GM19023 (cell line): Measurements from ENCODE around the gene SPINK4.
A peak's percentile ranks its signal among the peaks of the same experiment; 100 is the strongest.

Source experiments
- ATAC-seq: cut with Tn5 transposase; IDR thresholded peaks from one replicate; pipeline ENCODE4 v1.9.1; 2021; ENCODE audit warnings: mild to moderate bottlenecking, moderate library complexity; ENCODE audit not compliant: unreplicated experiment

The SPINK4 gene, protein sequence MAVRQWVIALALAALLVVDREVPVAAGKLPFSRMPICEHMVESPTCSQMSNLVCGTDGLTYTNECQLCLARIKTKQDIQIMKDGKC

DNA sequence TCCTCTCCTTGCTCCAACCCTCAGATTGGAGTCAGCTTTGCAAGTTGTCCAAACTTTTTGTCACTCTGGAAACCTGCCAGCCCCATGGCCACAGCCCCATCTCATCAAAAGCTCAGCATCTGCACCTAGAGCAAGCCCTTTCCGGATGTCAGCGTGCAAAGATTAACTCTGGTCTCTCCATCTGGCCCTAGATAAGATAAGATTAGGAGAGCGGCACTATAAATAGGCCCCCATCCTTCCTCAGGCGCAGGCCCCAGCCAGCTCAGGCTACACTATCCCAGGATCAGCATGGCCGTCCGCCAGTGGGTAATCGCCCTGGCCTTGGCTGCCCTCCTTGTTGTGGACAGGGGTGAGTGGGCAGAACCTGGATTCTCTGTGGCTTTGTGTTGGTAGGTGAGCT, at the start of gene SPINK4:
Gene SPINK4 (plus strand): TSS at position 247 of the 400 bp plus-strand sequence. CDS start 42 bp downstream, at position 289.
- ATAC-seq: no peak

DNA sequence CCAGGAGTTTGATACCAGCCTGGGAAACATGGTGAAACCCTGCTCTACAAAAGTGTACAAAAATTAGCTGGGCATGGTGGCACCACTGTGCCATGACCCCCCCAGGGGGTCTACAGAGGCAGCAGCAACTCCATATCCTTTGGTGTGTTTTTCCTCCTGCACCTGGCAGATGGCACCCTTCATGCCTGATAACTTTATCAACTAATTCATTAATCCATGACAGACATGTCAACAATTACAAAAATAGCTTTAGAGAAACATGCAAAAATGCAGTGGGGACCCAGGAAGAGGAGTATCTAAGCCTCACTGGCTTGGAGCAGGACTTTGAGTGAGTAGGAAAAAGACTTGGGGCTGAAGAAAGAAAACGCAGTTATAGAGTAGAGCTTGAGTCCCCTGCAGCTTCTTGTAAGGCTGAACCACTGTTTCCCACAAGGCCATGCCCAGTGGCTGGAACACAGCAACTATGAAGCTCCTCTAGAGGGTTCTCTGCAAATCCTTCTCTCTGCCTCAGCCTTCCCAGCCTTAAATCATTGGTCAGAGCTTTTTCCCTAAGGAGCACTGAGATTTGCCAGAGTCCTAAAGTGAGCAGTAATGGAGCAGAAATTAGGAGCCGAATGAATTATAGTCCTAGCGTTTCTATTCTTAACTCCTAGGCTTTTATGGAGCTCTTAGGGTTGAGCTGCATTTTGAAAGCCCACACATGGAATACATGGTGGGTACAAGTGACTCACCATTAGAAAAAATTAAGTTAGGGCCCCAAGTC, 47.3 kb upstream of the SPINK4 start:
- ATAC-seq: no peak

DNA sequence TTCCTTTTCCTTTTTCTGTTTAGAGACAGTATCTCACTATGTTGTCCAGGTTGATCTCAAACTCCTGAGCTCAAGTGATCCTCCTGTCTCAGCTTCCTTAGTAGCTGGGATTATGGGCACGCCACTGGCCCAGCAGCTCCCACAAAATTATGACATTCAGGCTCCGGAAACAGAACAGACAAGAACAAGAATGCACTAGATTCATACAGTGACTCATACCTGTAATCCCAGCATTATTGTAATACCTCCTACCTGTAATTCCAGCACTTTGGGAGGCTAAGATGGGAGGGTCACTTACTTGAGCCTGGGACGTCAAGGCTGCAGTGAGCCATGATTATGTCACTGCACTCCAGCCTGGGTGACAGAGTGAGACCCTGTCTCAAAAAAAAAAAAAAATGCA, 46.1 kb upstream of the SPINK4 start:
- no peak for ATAC-seq

DNA sequence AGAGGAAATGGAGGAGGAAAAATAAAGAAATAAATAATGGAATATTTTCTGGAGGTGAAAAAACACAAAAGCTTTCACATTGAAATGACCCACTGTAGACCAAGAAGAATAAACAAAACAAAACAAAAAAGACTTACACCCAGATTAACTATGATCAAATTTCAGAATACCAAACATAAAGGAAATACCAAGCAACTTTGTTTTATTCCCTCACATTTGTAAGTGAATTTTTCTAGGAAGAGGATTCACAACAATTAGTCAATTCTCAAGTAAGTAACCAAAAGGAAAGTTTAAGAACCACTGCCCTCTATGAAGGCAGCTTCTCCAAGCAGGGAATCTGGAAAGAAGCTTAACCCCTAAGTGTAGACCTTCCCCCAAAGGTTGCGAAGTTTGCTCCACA, 43.2 kb upstream of the SPINK4 start:
- ATAC-seq: no peak

DNA sequence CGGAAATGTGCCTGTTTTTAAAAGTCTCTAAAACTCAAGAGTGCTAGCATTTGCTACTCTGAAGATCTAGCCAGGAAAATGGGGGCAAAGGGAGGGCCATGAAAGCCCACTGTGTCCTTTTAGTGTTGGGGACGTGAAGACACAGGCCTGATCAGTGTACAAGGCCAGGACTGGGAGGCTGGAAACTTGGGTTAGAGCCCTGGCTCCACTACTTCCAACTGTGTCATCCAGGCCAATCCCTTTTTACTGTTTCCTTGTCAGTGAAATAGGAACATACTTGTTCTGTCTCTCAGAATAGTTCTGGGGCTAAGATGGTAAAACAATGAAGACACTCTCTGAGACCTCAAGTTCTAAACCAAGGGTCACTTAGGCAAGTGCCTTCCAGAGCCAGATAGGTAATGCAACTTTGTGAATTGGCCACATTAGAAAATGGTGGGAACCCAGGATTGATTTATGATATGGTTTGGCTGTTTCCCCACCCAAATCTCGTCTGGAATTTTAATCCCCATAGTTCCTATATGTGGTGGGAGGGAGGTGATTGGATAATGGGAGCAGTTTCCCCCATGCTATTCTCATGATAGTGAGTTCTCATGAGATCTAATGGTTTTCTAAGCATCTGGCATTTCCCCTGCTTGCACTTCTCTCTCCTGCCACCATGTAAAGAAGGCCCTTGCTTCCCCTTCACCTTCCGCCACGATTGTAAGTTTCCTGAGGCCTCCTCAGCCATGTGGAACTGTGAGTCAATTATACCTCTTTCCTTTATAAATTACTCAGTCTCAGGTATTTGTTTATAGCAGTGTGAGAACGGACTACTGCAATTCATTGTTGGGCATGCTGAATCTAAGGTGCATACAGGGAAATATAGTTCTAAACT, 42.5 kb upstream of the SPINK4 start:
- no peak for ATAC-seq

DNA sequence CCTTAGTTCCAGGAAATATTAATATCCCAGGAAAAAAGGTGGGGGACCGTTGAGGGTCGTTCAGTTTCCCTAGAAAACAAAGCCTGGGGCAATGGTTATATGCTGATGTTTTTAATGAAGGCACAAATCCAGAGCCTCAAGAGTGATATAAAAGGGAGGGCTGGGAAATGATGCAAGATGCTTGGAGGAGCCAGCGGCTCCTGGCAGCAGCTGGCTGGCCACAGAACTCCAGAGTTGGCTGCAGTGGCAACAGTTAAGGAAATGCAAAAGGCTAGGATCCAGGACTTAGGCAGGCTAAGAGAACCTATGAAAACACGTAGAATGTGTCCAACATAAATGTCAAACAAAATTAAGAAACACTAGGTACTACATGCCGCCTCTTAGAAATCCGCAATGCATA, 41.8 kb upstream of the SPINK4 start:
- no peak for ATAC-seq

DNA sequence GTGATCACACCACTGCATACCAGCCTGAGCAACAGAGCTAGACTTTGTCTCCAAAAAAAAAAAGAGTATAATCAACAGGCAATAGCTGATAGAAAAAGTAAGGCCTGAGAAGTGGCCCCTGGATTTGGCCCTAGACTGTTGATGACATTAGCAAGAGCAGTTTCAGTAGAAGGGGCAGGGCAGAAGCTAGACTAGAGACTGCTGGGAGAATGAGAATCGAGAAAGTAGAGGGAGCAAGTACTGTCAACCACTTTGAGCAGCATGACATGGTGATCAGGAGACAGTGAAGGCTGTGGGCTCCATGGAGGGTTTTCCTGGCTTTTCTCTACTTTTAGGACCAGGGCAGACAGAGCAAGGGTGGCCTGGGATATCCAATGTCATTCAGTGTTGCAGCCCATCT, 37.9 kb upstream of the SPINK4 start:
- peak; percentile 65 for ATAC-seq

DNA sequence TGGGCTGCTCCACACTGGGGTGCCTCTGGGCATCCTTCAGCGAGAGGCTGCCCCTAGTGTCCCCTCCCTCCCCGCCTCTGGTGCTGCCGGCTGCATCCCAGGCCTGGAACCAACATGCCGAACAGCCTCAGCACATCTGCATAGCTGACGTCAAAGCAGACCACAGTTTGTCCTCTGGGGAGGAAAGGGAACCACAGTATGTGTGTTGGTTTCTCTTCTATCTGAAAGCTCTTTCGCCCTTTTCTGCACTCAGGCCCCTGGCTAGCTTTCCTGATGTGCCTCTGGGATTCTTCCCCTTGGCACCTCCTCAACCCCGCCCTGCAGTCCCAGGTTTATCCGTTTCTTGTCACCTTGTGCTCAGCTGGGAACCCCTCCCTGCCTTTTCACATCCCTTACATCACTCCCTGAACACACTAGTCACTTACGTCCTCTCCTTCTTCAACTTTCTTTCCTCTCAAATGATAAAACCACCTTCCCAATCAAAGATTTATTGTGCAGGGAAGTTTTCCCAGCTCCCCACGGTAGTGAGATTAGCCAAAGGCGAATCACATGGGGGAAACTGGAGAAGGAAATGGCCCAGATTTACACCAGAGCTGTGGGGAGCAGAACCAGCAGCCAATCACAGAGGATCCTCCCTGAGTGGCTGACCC, 37.3 kb upstream of the SPINK4 start:
- peak; percentile 99 for ATAC-seq

DNA sequence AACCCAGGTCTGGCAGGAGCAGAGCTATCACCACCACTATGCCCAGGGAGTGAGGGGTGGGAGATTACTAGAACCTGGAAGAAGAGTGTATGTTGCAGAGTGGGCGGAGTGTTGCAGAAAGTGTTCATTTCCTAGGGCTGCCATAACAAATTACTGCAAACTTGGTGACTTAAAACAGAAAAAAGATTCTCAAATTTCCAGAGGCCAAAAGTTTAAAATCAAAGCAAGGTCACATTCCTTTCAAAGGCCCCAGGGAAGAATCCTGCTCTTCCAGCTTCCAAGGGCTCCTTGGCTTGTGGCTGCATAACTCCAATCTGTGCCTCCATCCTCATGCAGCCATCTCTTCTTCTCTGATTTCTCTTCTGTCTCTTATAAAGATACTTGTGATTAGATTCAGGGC, 30.6 kb upstream of the SPINK4 start:
- no peak for ATAC-seq

DNA sequence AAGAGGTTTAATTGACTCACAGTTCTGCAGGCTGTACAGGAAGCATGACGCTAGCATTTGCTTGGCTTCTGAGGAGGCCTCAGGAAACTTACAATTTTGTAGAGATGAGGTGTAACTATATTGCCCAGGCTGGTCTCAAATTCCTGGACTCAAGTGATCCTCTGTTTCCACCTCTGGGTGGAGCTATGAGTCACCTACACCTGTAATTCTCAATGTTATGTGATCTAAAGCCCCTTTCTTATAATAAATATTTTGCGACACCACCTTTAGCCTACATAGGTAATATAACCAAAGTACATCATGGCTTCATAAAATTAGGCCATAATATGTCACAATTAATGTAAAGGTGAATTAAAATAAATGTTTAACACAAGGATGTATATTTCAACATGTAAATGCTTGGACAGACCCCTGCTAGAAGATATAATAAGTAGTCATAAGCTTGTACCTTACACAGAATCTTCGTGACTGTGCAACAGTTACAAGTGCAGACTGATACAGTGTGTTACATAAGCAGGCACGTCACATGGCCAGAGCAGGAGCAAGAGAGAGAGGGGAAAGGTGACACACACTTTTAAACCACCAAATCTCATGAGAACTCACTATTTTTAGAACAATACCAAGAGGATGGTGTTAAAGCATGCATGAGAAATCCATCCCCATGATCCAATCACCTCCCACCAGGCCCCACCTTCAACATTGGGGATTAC, 29.8 kb upstream of the SPINK4 start:
- ATAC-seq: no peak

DNA sequence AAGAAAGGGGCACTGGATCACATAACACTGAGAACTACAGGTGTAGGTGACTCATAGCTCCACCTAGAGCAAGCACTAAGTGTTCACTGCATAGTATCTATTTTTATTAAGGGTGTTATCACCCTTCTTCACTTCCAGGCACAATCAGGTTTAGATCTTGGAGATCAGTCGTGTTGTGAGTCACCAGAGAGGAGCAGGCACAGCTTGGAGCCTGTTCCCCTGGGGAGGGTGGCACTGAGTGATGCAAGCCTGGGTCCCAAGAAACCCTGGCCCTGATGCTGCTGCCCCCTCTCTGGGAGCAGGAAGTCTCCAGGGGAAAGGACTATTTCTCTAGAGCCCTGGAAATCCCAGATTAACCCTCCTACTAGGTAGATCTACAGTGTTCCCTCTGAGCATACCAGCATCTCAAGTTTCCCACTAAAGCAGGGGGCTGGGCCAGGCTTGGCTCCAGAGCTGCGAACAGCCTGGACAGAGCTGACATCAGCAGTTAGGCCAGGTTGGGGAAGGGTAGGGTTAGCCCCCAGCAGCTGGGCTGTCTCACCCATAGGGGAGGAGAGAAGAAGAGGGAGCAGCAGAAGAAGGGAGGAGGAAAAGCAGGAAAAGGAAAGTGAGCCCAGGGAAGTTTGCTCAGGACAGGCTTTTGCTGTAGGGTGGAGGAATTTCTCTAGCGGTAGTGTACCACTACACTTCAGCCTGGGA, 28.1 kb upstream of the SPINK4 start:
- no peak for ATAC-seq

DNA sequence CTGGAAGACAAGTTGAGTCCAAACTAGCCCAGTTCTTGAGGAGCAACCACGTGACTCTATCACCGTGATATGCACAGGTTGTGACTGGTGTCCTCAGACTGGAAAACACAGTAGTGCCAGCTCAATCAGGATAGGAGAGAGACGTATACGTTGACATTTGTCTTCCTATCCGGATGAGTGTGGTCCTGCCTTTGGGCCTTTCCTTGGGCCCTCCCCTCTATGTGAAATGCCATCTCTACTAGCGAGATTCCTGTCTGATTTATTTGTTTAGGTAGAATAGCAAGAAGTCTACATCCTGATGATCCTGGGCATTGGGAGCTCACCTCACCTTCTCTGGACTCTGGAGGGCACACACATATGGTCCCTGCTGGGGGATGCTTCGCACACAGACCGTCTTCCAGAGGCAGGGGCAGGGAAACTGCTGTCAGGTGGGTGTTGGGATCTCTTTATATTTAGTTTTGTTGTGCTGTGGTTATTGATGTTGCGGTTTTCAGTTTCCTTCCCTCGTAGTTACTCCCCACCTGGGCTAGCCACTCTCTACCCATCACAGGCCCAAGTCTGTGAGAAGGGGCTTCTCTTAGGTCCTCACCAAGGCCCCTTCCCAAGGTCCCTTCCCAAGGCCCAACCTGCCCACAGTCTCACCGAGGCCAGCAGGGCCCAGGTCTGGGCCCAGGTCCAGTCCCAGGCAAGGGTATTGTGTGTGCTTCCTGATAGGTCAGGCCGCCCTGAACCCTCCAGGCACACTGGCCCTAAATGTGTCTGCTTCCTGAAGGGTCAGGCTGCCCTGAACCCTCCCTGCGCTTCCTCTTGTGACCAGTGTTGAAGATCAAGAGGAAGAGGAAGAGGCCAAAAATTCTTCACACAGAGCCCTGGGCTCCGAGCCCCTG, 19.0 kb upstream of the SPINK4 start:
- ATAC-seq: no peak

DNA sequence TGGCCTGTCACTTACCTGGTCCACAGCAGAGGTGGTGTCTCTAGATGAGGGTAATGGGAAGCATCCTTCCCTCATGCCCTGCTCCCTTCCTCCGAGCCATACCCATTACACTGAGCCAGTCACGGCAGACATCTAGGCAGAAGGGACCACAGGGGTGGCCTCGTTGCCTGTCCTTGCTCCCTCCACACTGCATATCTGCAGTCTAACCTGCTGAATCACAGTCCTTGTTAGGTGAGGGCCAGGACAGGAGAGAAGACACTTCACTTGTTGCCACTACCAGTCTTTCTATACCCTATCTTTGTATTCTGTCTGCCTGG, 18.4 kb upstream of the SPINK4 start:
- no peak for ATAC-seq

DNA sequence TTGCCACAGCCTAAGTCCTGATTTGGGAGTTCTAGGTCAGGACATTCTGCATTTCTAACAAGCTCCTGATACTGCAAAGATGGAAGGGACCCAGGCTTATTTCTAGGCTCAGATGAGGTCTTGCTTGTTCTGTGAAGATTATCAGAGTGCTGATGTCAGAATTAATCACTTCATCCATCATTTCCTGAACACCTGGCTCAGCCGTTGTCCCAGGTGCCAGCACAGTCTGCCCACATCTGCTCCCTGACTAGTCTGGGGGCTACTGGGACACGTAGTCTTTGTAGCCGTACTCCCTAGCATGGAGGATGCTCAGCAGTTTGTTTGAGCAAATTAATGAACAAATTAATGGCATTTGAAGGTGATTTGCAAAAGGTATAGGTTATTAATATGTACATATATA, 17.9 kb upstream of the SPINK4 start:
- no peak for ATAC-seq

DNA sequence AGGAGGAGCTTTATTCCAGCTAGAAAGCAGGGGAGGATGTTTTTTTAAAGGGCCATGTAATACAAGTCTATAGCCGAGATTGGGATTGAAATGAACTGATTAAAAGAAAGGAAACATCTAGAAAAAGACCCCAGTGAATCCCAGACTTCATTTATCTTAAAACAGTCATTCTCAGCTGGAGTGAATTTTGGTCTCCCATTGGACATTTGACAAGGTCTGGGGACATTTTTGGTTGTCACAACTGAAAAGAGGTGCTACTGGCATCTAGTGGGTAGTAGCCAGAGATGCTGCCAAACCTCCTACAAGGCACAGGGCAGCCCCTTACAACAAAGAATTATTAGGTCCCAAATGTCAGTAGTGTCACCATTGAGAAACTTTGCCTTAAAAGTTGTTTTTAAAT, 16.3 kb upstream of the SPINK4 start:
- no peak for ATAC-seq

DNA sequence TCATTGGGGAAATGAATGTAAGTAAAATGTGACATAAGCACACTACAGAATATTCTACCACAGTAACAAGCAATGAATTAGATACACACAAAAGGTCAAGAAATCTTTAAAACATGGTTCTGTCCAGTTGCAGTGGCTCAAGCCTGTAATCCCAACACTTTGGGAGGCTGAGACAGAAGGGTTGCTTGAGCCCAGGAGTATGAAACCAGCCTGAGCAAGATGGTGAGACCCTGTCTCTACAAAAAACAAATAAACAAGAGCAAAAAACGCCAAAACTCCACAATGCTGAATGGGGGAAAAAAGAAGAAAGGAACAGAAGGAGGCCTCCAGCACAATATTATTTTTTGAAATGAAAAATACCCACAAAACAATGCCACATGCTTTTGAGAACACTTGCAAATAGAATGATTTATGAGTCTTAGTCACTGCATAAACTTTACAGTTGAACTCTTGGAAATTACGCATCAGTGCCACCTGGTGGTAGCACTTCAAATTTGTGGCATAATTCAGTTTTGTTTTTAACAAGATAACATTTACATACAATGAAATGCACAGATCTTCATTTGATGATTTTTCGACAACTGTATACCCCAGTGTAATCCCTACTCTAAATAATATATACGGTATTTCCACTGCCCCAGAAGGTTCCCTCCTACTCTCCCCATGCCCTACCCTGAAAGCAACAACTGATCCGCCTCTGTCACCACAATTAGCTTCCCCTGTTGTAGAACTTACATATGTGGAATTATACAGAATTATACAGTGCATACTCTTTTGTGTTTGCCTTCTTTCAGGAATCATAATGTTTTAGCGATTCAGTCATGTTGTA, 14.4 kb upstream of the SPINK4 start:
- ATAC-seq: no peak

DNA sequence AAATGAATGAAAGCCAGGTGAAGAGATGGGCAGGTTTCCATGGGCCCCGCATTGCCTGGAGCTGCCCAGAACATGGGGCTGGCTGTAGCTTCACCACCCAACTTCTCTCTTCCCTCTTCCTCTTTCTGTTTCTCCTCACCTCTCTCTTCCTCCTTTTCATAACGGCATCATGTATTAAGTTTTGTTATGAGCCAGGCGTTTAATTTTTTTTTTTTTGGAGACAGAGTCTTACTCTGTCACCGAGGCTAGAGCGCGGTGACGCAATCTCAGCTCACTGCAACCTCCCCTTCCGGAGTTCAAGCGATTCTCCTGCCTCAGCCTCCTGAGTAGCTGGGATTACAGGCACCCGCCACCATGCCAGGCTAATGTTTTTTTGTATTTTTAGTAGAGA, 13.0 kb upstream of the SPINK4 start:
- ATAC-seq: peak; percentile 57

DNA sequence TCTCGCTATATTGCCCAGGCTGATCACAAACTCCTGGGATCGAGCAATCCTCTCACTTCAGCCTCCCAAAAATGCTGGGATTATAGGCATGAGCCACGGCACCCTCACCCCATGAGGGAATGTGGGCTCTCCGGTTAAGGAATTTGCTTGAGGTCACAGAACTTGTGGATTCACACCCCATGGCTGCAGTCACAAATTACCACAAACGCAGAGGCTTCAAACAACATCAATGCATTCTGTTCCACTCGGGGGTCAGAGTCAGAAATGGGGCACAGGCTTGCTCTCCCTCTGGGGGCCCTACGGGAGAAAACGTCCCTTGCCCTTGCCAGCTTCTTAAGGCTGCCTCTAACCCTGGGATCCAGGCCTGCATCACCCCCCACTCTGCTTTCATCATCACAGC, 12.2 kb upstream of the SPINK4 start:
- ATAC-seq: no peak

DNA sequence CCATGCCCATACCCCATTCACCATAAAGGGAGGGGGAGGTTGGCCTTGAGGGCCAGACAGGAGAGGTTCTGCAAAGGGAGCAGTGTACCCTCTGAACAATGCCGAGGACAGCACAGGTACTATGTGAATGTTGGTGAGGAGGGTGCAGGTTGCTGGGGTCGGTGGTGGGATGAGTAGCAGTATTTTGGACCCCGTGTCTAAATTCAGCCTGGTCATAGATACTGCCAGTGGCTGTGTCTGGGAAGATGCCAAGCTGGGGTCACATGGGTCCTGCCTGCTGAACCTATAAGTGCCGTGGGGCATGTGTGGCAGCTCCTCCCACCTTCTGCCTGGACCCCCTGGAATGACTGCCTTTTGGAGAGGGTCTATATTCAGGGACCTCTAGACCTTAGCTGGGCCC, 11.4 kb upstream of the SPINK4 start:
- no peak for ATAC-seq
